K562 (cell line): ENCODE results near the gene DLGAP1. TPM values are rescaled to one million over a fixed set of nuclear protein-coding genes. Genes with fewer than 3 reads are reported as not detected.

Source experiments
- ATAC-seq: fragments of 200-7000 bp; cut with Tn5 transposase; 3 replicates; pipeline ENCODE4 v1.9.1; 2020; ENCODE audit warnings: moderate library complexity
- BruUV-seq: library from RNA; stranded (reverse); fragments of 400-500 nt; replicated peaks from 2 replicates; lab custom pipeline; 2021; lab: Mats Ljungman, UMichigan
- CTCF ChIA-PET: fragments of 300-600 bp; formaldehyde crosslinking; extraction: SDS; loops from one replicate; lab custom pipeline; 2021; ENCODE audit warnings: low intra/inter-chr PET ratio; lab: Yijun Ruan, JAX
- POLR2A ChIA-PET: fragments of 300-600, 350-650 bp; sonication (Branson Sonifier 250); formaldehyde crosslinking; extraction: SDS; loops from one replicate; lab custom pipeline; 2021; ENCODE audit warnings: antibody characterized with exemption, inconsistent platforms; lab: Yijun Ruan, JAX
- DNase-seq, 4 experiments: peaks; one replicate each; pipeline versions ENCODE4 v3.0.0 to v3.0.0-alpha.2; 2011 to 2018; ENCODE audit warnings: low spot score in 3 of 4, mixed read lengths in 3 of 4; ENCODE audit errors: extremely low read depth in 1 of 4
- FAIRE-seq: peaks from 2 replicates; lab custom pipeline; 2011; peaks lifted over from hg19 to GRCh38; lab: Jason Lieb, UNC
- H2AFZ ChIP-seq: 2 replicates; pipeline ENCODE4 v1.6.0; 2011; ENCODE audit warnings: low read depth, low read length, control low read depth, inconsistent platforms
- H3K27ac ChIP-seq: fragments of 200-600 bp; 3 replicates; pipeline ENCODE4 v1.8.0; 2011; ENCODE audit warnings: low read depth, mild to moderate bottlenecking, control low read depth, inconsistent platforms, low read length, moderate library complexity, mixed read lengths; ENCODE audit errors: extremely low read depth
- H3K27me3 ChIP-seq, 2 experiments: fragments of 300-600 bp in 1 of 2; 2 replicates in 1 of 2; 3 replicates in 1 of 2; pipeline versions ENCODE4 v1.6.0 to v1.8.0; 2011; ENCODE audit warnings: inconsistent platforms in 2 of 2, low read length in 2 of 2, mild to moderate bottlenecking in 1 of 2, mixed read lengths in 1 of 2, moderate library complexity in 1 of 2; ENCODE audit not compliant: control insufficient read depth in 2 of 2, insufficient read depth in 2 of 2
- H3K36me3 ChIP-seq: fragments of 300-600 bp; 3 replicates; pipeline ENCODE4 v1.8.0; 2011; ENCODE audit warnings: mild to moderate bottlenecking, low read length, inconsistent platforms; ENCODE audit not compliant: control insufficient read depth, insufficient read depth
- H3K4me1 ChIP-seq, 2 experiments: fragments of 200-600 bp in 1 of 2; replicated peaks in 1 of 2; 2 replicates in 1 of 2; 3 replicates in 1 of 2; pipeline versions ENCODE4 v1.5.1 to v1.8.0; 2011; ENCODE audit warnings: inconsistent platforms in 2 of 2, low read length in 2 of 2, mild to moderate bottlenecking in 1 of 2, mixed read lengths in 1 of 2, moderate library complexity in 1 of 2; ENCODE audit not compliant: control insufficient read depth in 2 of 2, insufficient read depth in 2 of 2
- H3K4me2 ChIP-seq: 2 replicates; pipeline ENCODE4 v1.6.1; 2011; ENCODE audit warnings: low read length, control low read depth, inconsistent platforms, mixed read lengths; ENCODE audit not compliant: insufficient read depth
- H3K4me3 ChIP-seq: fragments of 200-600 bp; sonication (generic), shearing (Covaris generic); 2 replicates; pipeline ENCODE4 v1.5.1; 2016; ENCODE audit warnings: control low read depth, inconsistent platforms
- H3K79me2 ChIP-seq: fragments of 200-600 bp; 3 replicates; pipeline ENCODE4 v1.8.0; 2011; ENCODE audit warnings: low read length, inconsistent platforms; ENCODE audit not compliant: control insufficient read depth, insufficient read depth
- H3K9ac ChIP-seq, 2 experiments: 2 replicates each; pipeline versions ENCODE4 v1.6.0 to v1.6.1; 2011; ENCODE audit warnings: low read depth in 2 of 2, low read length in 2 of 2, control low read depth in 1 of 2, inconsistent platforms in 1 of 2, mild to moderate bottlenecking in 1 of 2, mixed read lengths in 1 of 2; ENCODE audit not compliant: insufficient read depth in 1 of 2
- H3K9me1 ChIP-seq: one replicate; pipeline ENCODE4 v1.6.0; 2011; ENCODE audit warnings: inconsistent platforms, mild to moderate bottlenecking, low read length, moderate library complexity; ENCODE audit not compliant: control insufficient read depth, insufficient read depth
- H3K9me3 ChIP-seq: replicated peaks from 2 replicates; pipeline ENCODE4 v1.5.1; 2011; ENCODE audit warnings: low read depth, low read length, inconsistent platforms; ENCODE audit not compliant: control insufficient read depth, insufficient read depth
- H4K20me1 ChIP-seq: replicated peaks from 2 replicates; pipeline ENCODE4 v1.6.1; 2011; ENCODE audit warnings: low read length, inconsistent platforms, mixed read lengths; ENCODE audit not compliant: control insufficient read depth, insufficient read depth
- CBFA2T2 ChIP-seq: fragments of 450-650 bp; conservative IDR thresholded peaks from 2 replicates; pipeline ENCODE4 v1.6.1; 2017; ENCODE audit warnings: mild to moderate bottlenecking
- CSDE1 ChIP-seq, 2 experiments: fragments of 450-650 bp; IDR thresholded peaks; 2 replicates each; pipeline ENCODE4 v1.6.1; 2016; ENCODE audit warnings: mild to moderate bottlenecking in 1 of 2
- ELF4 ChIP-seq: fragments of 450-650 bp; formaldehyde crosslinking; IDR thresholded peaks from 2 replicates; pipeline ENCODE4 v1.4.0; 2022; ENCODE audit warnings: missing genetic modification characterization
- ETS2 ChIP-seq: IDR thresholded peaks from 2 replicates; pipeline ENCODE4 v1.6.1; 2016; ENCODE audit warnings: borderline replicate concordance, missing genetic modification characterization, mild to moderate bottlenecking, moderate library complexity, missing compliant biosample characterization; ENCODE audit not compliant: poor library complexity, severe bottlenecking
- FOXK2 ChIP-seq, 2 experiments: fragments of 450-650 bp; IDR thresholded peaks in 1 of 2; conservative IDR thresholded peaks in 1 of 2; 2 replicates each; pipeline ENCODE4 v1.6.1; 2016; ENCODE audit warnings: low read depth in 2 of 2, mild to moderate bottlenecking in 1 of 2
- LARP7 ChIP-seq: fragments of 450-650 bp; IDR thresholded peaks from 2 replicates; pipeline ENCODE4 v1.6.1; 2016
- MCM7 ChIP-seq, 2 experiments: fragments of 450-650 bp; IDR thresholded peaks; 2 replicates each; pipeline ENCODE4 v1.6.1; 2016 to 2018
- MLX ChIP-seq, 2 experiments: fragments of 450-650 bp in 1 of 2; sonication (generic) in 1 of 2; formaldehyde crosslinking; conservative IDR thresholded peaks; 2 replicates each; pipeline versions ENCODE4 v1.4.0 to v1.8.1; 2020 to 2022; ENCODE audit warnings: mild to moderate bottlenecking in 1 of 2, missing genetic modification reagents in 1 of 2
- NFIX ChIP-seq: fragments of 250-450 bp; sonication (Bioruptor Pico); IDR thresholded peaks from 2 replicates; pipeline ENCODE4 v1.4.0; 2020; ENCODE audit warnings: low read depth, mild to moderate bottlenecking, moderate library complexity
- NR1H2 ChIP-seq: sonication (generic); formaldehyde crosslinking; IDR thresholded peaks from 2 replicates; pipeline ENCODE4 v1.4.0; 2020; ENCODE audit warnings: mild to moderate bottlenecking, missing genetic modification reagents
- TAF1 ChIP-seq: IDR thresholded peaks from 2 replicates; pipeline ENCODE4 v1.6.1; 2011; ENCODE audit warnings: mild to moderate bottlenecking, low read length, moderate library complexity; ENCODE audit not compliant: insufficient read depth, control insufficient read depth, severe bottlenecking; ENCODE audit errors: extremely low read depth
- ZC3H4 ChIP-seq: sonication (generic); formaldehyde crosslinking; IDR thresholded peaks from 2 replicates; pipeline ENCODE4 v1.9.0; 2021; ENCODE audit warnings: missing genetic modification reagents, borderline replicate concordance
- WGBS: fragments of 100-300 bp; shearing (Covaris generic); methylation state at CpG from one replicate; pipeline ENCODE4 v1.1.6; 2016; ENCODE audit warnings: low coverage, mixed read lengths; ENCODE audit not compliant: insufficient coverage; ENCODE audit errors: missing lambda C conversion rate; 5-methylcytosine and 5-hydroxymethylcytosine counted together
- in situ Hi-C: fragments of 300-500 bp; cut with MboI; formaldehyde crosslinking; loops from 4 replicates; pipeline ENCODE4 v1.15.0; 2018; ENCODE audit warnings: inconsistent platforms, mixed read lengths
- intact Hi-C: fragments of 100-400 bp; cut with micrococcal nuclease; formaldehyde crosslinking; loops from 2 replicates; pipeline ENCODE4 v1.14.2; 2022
- polyA plus RNA-seq, 8 experiments: library from polyadenylated mRNA; depleted of rRNA in 4 of 8; stranded (reverse) in 5 of 8; unstranded in 3 of 8; fragments of >200 nt; fragmentation: Nextera tagmentation in 2 of 8; fragmentation: Illumina TruSeq in 1 of 8; extraction: Ambion mirVana in 2 of 8; extraction: Trizol in 1 of 8; gene quantifications; 2 replicates each; pipeline versions ENCODE4 v1.2.1 to v1.2.3, GENCODE V29; 2011 to 2014; ENCODE audit warnings: inconsistent platforms in 1 of 8, missing spikeins in 1 of 8
- total RNA-seq, 7 experiments: library from RNA; depleted of rRNA in 6 of 7; stranded (reverse); fragments of >200 nt in 6 of 7; fragmentation: Illumina TruSeq in 2 of 7; extraction: Trizol in 2 of 7; gene quantifications; 2 replicates each; pipeline versions ENCODE4 v1.2.1 to v1.2.3, GENCODE V29; 2011 to 2021; ENCODE audit warnings: low replicate concordance in 1 of 7

The DLGAP1 gene
- total and polyA plus RNA-seq, 9 of the 15 experiments (the other 6 are each of a cell fraction or from before 2014, with no cell fraction given), result 0.04 to 0.22 (median 0.08) TPM

DNA sequence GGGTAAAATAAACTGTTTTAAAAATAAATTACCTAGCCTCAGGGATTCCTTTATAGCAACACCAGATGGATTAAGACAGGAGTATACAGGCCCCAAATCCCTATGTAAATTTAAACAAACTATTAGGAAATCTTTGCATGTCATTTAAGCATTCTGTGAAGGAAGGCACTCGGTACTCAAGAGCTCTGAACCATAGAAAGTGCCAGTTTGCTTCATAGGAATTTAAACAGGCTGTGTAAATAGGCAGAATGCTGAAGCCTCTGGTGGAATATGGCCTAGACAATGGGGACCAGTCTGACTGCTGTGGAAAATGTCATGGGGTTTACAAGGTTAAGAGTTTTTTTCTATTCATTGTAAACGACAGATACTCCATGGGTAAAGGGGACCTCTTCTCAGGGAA, 377.4 kb downstream of the DLGAP1 start:
- no peak for TF ChIP-seq FOXK2 (conservative IDR thresholded peaks at IDR 0.05 in 1 of 2, IDR thresholded peaks at IDR 0.05 in 1 of 2; ENCODE audit: low read depth in 2 of 2)
- TF ChIP-seq NR1H2 (CRISPR knock-in tag), result no peak
- TF ChIP-seq CSDE1 (IDR thresholded peaks at IDR 0.05), result no peak
- TF ChIP-seq TAF1, result no peak
- TF ChIP-seq ELF4 (CRISPR knock-in tag), result no peak
- no peak for TF ChIP-seq NFIX
- no peak for TF ChIP-seq ETS2 (tag)
- no peak for TF ChIP-seq MCM7 (IDR thresholded peaks at IDR 0.05)
- no peak for TF ChIP-seq ZC3H4 (CRISPR knock-in tag)
- no peak for TF ChIP-seq CBFA2T2
- TF ChIP-seq LARP7, result no peak
- no peak for TF ChIP-seq MLX (CRISPR knock-in tag; conservative IDR thresholded peaks at IDR 0.05)
- TF ChIP-seq, all 486 proteins: peak for 0
- ATAC-seq (no peak), DNase-seq (no peak), FAIRE-seq (no peak)
- H3K4me2 ChIP-seq, result no peak overlapping the region
- POLR2A ChIA-PET, result interaction anchor here (0.6 kb wide), 1 partner anchor 19 kb away, joined by 3 read pairs; no protein-coding TSS in a partner anchor
- WGBS, result 0% methylated on average over 2 of the region's 2 CpGs
- in situ Hi-C loops (no loop called here), intact Hi-C loops (no loop called here)
- H3K27me3 ChIP-seq, result no peaks in the 10 kb centered on the region
- H3K27ac ChIP-seq, result no peak overlapping the region
- BruUV-seq, result no TSS peak
- no peak overlapping the region for H3K4me3 ChIP-seq
- H3K9me3 ChIP-seq, result no peaks in the 10 kb centered on the region
- H3K9me1 ChIP-seq, result no peaks in the 10 kb centered on the region
- H3K4me1 ChIP-seq, result no peaks in the 10 kb centered on the region
- H3K36me3 ChIP-seq, result no peaks in the 10 kb centered on the region
- H3K9ac ChIP-seq, result no peak overlapping the region
- no peaks in the 10 kb centered on the region for H3K79me2 ChIP-seq
- H4K20me1 ChIP-seq, result no peaks in the 10 kb centered on the region
- H2AFZ ChIP-seq, result no peak overlapping the region
- CTCF ChIA-PET, result no interaction called here
